Stomach (tissue), 4 donors: Measurements from ENCODE around the gene PI4KB.

ENCODE experiments used
- CTCF ChIP-seq, 7 experiments: fragments of 450-650 bp in 4 of 7; fragments of 200-600 bp in 3 of 7; sonication (generic) in 3 of 7; IDR thresholded peaks; one replicate each; pipeline ENCODE4 v1.5.1; 2016 to 2019; ENCODE audit warnings: antibody characterized with exemption in 7 of 7, control low read depth in 2 of 7, mild to moderate bottlenecking in 1 of 7
- POLR2A ChIP-seq, 4 donors: fragments of 450-650 bp; IDR thresholded peaks; one replicate each; pipeline ENCODE4 v1.6.1; 2016; ENCODE audit warnings: antibody characterized with exemption in 4 of 4, control low read depth in 2 of 4, mild to moderate bottlenecking in 1 of 4, moderate library complexity in 1 of 4
- POLR2AphosphoS5 ChIP-seq, 3 donors: sonication (generic); formaldehyde crosslinking; IDR thresholded peaks; one replicate each; pipeline ENCODE4 v1.6.1; 2016; ENCODE audit warnings: antibody characterized with exemption in 3 of 3

DNA sequence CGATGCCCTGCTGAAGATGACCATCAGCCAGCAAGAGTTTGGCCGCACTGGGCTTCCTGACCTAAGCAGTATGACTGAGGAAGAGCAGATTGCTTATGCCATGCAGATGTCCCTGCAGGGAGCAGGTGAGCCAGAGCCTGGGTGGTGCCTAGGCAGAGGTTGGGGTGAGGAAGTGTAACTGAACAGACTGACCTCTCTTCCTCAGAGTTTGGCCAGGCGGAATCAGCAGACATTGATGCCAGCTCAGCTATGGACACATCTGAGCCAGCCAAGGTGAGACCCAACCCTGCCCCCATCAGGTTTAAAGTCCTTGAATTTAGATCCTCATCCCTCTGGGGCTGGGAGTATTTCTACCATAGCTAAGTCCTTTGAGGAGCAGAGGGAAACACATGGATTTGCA is 60.9 kb downstream of the PI4KB start:
- no peak for TF ChIP-seq CTCF (IDR thresholded peaks at IDR 0.05)
- TF ChIP-seq POLR2AphosphoS5 (IDR thresholded peaks at IDR 0.05): no peak
- TF ChIP-seq POLR2A (IDR thresholded peaks at IDR 0.05): no peak
